IMR-90 (cell line): ENCODE measurements around the gene MAT2B. TPM values are rescaled to one million over a fixed set of nuclear protein-coding genes. Genes with fewer than 3 reads are reported as not detected.

Source experiments
- ATAC-seq: fragments of 200-7000 bp; cut with Tn5 transposase; 2 replicates; pipeline ENCODE4 v1.9.1; 2020; ENCODE audit warnings: low read depth, mild to moderate bottlenecking, moderate library complexity
- BruUV-seq: library from RNA; stranded (reverse); fragments of 400-500 nt; replicated peaks from 2 replicates; lab custom pipeline; 2021; lab: Mats Ljungman, UMichigan
- CTCF ChIA-PET: fragments of 300-600 bp; formaldehyde crosslinking; extraction: SDS; loops from one replicate; lab custom pipeline; 2021; ENCODE audit warnings: antibody characterized with exemption; lab: Yijun Ruan, JAX
- POLR2A ChIA-PET: fragments of 300-600 bp; sonication (Branson Sonifier 250); formaldehyde crosslinking; loops from one replicate; lab custom pipeline; 2022; ENCODE audit warnings: antibody characterized with exemption; ENCODE audit not compliant: unreplicated experiment; lab: Charles Lee
- DNase-seq: peaks from one replicate; pipeline ENCODE4 v3.0.0; 2013
- H2AFZ ChIP-seq: replicated peaks from 2 replicates; pipeline ENCODE3; 2013; ENCODE audit warnings: low read length, mild to moderate bottlenecking; ENCODE audit not compliant: poor library complexity
- H2AK5ac ChIP-seq: 2 replicates; pipeline ENCODE4 v1.6.1; 2013; ENCODE audit warnings: low read depth, low read length, inconsistent platforms
- H2AK9ac ChIP-seq: replicated peaks from 2 replicates; pipeline ENCODE3; 2013; ENCODE audit warnings: mild to moderate bottlenecking, low read depth, low read length, moderate library complexity; ENCODE audit not compliant: poor library complexity
- H2BK120ac ChIP-seq: 2 replicates; pipeline ENCODE4 v1.6.1; 2013; ENCODE audit warnings: low read depth, low read length, inconsistent platforms
- H2BK15ac ChIP-seq: 3 replicates; pipeline ENCODE4 v1.6.1; 2013; ENCODE audit warnings: low read depth, low read length, inconsistent platforms
- H2BK20ac ChIP-seq: 2 replicates; pipeline ENCODE4 v1.6.1; 2013; ENCODE audit warnings: low read depth, mild to moderate bottlenecking, inconsistent platforms, low read length, moderate library complexity
- H2BK5ac ChIP-seq: 2 replicates; pipeline ENCODE4 v1.6.1; 2013; ENCODE audit warnings: mild to moderate bottlenecking, low read depth, low read length, inconsistent platforms; ENCODE audit not compliant: poor library complexity, severe bottlenecking
- H3K14ac ChIP-seq: replicated peaks from 2 replicates; pipeline ENCODE4 v1.6.1; 2013; ENCODE audit warnings: low read depth, low read length, inconsistent platforms
- H3K18ac ChIP-seq: 2 replicates; pipeline ENCODE4 v1.6.1; 2013; ENCODE audit warnings: low read depth, low read length, control low read depth
- H3K23ac ChIP-seq: 2 replicates; pipeline ENCODE4 v1.6.1; 2013; ENCODE audit warnings: low read depth, low read length, inconsistent platforms
- H3K27ac ChIP-seq: 2 replicates; pipeline ENCODE4 v1.5.1; 2013; ENCODE audit warnings: mild to moderate bottlenecking, control low read depth, low read length; ENCODE audit not compliant: insufficient read depth
- H3K27me3 ChIP-seq: 2 replicates; pipeline ENCODE4 v1.6.1; 2013; ENCODE audit warnings: low read length; ENCODE audit not compliant: control insufficient read depth, insufficient read depth
- H3K36me3 ChIP-seq: 2 replicates; pipeline ENCODE4 v1.6.1; 2013; ENCODE audit warnings: low read length, mixed read lengths; ENCODE audit not compliant: control insufficient read depth, insufficient read depth
- H3K4ac ChIP-seq: 2 replicates; pipeline ENCODE4 v1.6.1; 2013; ENCODE audit warnings: low read depth, low read length, inconsistent platforms
- H3K4me1 ChIP-seq: 2 replicates; pipeline ENCODE4 v1.6.1; 2013; ENCODE audit warnings: low read length, mixed read lengths; ENCODE audit not compliant: control insufficient read depth, insufficient read depth
- H3K4me2 ChIP-seq: 2 replicates; pipeline ENCODE4 v1.6.1; 2013; ENCODE audit warnings: low read depth, mild to moderate bottlenecking, control low read depth, low read length, moderate library complexity
- H3K4me3 ChIP-seq: 2 replicates; pipeline ENCODE4 v1.5.1; 2013; ENCODE audit warnings: low read depth, mild to moderate bottlenecking, control low read depth, low read length, moderate library complexity; ENCODE audit not compliant: insufficient read depth
- H3K56ac ChIP-seq: 2 replicates; pipeline ENCODE4 v1.6.1; 2013; ENCODE audit warnings: low read length, inconsistent platforms; ENCODE audit not compliant: insufficient read depth; ENCODE audit errors: extremely low read depth
- H3K79me1 ChIP-seq, 2 experiments: 2 replicates each; pipeline ENCODE4 v1.6.1; 2013; ENCODE audit warnings: low read length in 2 of 2, inconsistent platforms in 1 of 2, low read depth in 1 of 2
- H3K9ac ChIP-seq: 2 replicates; pipeline ENCODE4 v1.6.1; 2013; ENCODE audit warnings: low read depth, low read length, control low read depth
- H3K9me1 ChIP-seq: 2 replicates; pipeline ENCODE4 v1.6.1; 2013; ENCODE audit warnings: low read length, inconsistent platforms; ENCODE audit not compliant: insufficient read depth
- H3K9me3 ChIP-seq: 2 replicates; pipeline ENCODE4 v1.6.1; 2013; ENCODE audit warnings: low read length; ENCODE audit not compliant: control insufficient read depth, insufficient read depth
- H4K20me1 ChIP-seq: 2 replicates; pipeline ENCODE4 v1.6.1; 2013; ENCODE audit warnings: low read length, inconsistent platforms; ENCODE audit not compliant: insufficient read depth
- H4K5ac ChIP-seq: 2 replicates; pipeline ENCODE4 v1.6.1; 2013; ENCODE audit warnings: mild to moderate bottlenecking, low read depth, low read length, control low read depth
- H4K8ac ChIP-seq, 2 experiments: 2 replicates each; pipeline ENCODE4 v1.6.1; 2013; ENCODE audit warnings: low read depth in 2 of 2, low read length in 2 of 2, control low read depth in 1 of 2, inconsistent platforms in 1 of 2
- H4K91ac ChIP-seq: 2 replicates; pipeline ENCODE4 v1.6.1; 2013; ENCODE audit warnings: low read depth, low read length, inconsistent platforms; ENCODE audit not compliant: insufficient read depth
- CEBPB ChIP-seq: IDR thresholded peaks from 2 replicates; pipeline ENCODE4 v1.6.1; 2012; ENCODE audit warnings: low read depth, low read length, improper control_type of control experiment
- CHD1 ChIP-seq: IDR thresholded peaks from 2 replicates; pipeline ENCODE4 v1.6.1; 2012; ENCODE audit warnings: low read depth, low read length, improper control_type of control experiment
- FOS ChIP-seq: fragments of 150-350 bp; IDR thresholded peaks from 2 replicates; pipeline ENCODE4 v1.6.1; 2016; ENCODE audit warnings: low read depth, low read length
- MAFK ChIP-seq: IDR thresholded peaks from 2 replicates; pipeline ENCODE4 v1.6.1; 2012; ENCODE audit warnings: low read depth, low read length, improper control_type of control experiment
- MXI1 ChIP-seq: IDR thresholded peaks from 2 replicates; pipeline ENCODE4 v1.6.1; 2012; ENCODE audit warnings: low read depth, mild to moderate bottlenecking, low read length, moderate library complexity, borderline replicate concordance
- POLR2A ChIP-seq: IDR thresholded peaks from 2 replicates; pipeline ENCODE4 v1.6.1; 2012; ENCODE audit warnings: mild to moderate bottlenecking, low read depth, low read length
- RFX5 ChIP-seq: IDR thresholded peaks from 2 replicates; pipeline ENCODE4 v1.8.0; 2012; ENCODE audit warnings: low read depth, mild to moderate bottlenecking, low read length, moderate library complexity
- WGBS, 2 experiments: methylation state at CpG; one replicate each; pipeline versions ENCODE4 v1.1.5 to v1.1.7; 2013; ENCODE audit warnings: missing lambda C conversion rate in 2 of 2; ENCODE audit not compliant: insufficient read length in 1 of 2; ENCODE audit errors: extremely low coverage in 2 of 2; 5-methylcytosine and 5-hydroxymethylcytosine counted together
- dilution Hi-C: fragments of 300-500 bp; cut with HindIII; formaldehyde crosslinking; loops from one replicate; pipeline ENCODE4 v1.14.3; 2018; ENCODE audit warnings: low sequenced_read_pairs; ENCODE audit not compliant: unreplicated experiment
- in situ Hi-C: fragments of 300-500 bp; cut with MboI; formaldehyde crosslinking; loops from 3 replicates; pipeline ENCODE4 v1.14.3; 2019; ENCODE audit warnings: low sequenced_read_pairs, inconsistent platforms, mixed read lengths
- intact Hi-C: fragments of 100-400 bp; cut with micrococcal nuclease; formaldehyde crosslinking; loops from 2 replicates; pipeline ENCODE4 v1.10.0; 2022
- polyA plus RNA-seq, 3 experiments: library from polyadenylated mRNA; depleted of rRNA; stranded (reverse); fragments of >200 nt; gene quantifications; 2 replicates each; pipeline ENCODE4 v1.2.3, GENCODE V29; 2012; ENCODE audit warnings: low replicate concordance in 1 of 3
- total RNA-seq: library from RNA; depleted of rRNA; stranded (reverse); fragments of >200 nt; gene quantifications from 2 replicates; pipeline ENCODE4 v1.2.3, GENCODE V29; 2012
- TF ChIP-seq, protein P1 (sequence below): conservative IDR thresholded peaks from 2 replicates; pipeline ENCODE4 v1.5.1; 2012; ENCODE audit warnings: mild to moderate bottlenecking, low read depth, low read length, improper control_type of control experiment
- TF ChIP-seq, protein P2 (sequence below): fragments of 150-350 bp; IDR thresholded peaks from 2 replicates; pipeline ENCODE4 v1.6.1; 2016; ENCODE audit warnings: low read depth, mild to moderate bottlenecking, low read length, moderate library complexity, borderline replicate concordance
- TF ChIP-seq, protein P3 (sequence below): fragments of 150-350 bp; IDR thresholded peaks from 2 replicates; pipeline ENCODE4 v1.6.1; 2017; ENCODE audit warnings: mild to moderate bottlenecking, antibody characterized with exemption, low read length, low read depth

Gene MAT2B
- total and polyA plus RNA-seq, 2 of the 4 experiments (the other 2 are of a cell fraction): 41.7 to 80.3 TPM

DNA sequence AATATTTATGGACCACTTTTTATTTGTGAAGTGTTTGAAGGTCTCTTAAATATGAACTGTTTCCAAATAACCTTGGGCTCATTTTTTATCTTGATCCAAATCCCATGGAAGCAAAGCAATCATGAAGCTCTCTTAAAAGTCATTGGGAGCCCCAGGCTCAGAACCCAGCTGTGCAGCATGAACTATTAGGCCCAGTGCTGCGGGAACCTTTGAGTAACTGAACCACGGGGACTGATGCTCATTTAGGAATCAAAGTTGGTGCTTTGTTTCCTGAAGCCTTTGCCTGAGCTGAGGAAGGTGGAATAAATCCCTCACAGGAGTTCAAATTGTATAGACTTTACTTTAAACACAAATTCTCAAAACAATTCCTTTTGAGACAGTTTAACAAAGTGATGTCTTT lies 27.8 kb downstream of the MAT2B start:
- dilution Hi-C loops: no loop called here

More for the DNA sequence above, 27.8 kb downstream of the MAT2B start:
- Histone ChIP-seq H3K4ac (no peak overlapping the region), H3K4me1 (no peaks in the 10 kb centered on the region), H2AFZ (no peak overlapping the region), H3K4me2 (no peak overlapping the region), H3K18ac (no peak overlapping the region), H2BK20ac (no peak overlapping the region), H4K91ac (no peak overlapping the region), H2BK5ac (no peak overlapping the region), H4K8ac (no peak overlapping the region), H3K23ac (no peak overlapping the region), H3K9me3 (no peaks in the 10 kb centered on the region), H3K36me3 (no peaks in the 10 kb centered on the region), H2BK15ac (no peak overlapping the region), H4K5ac (no peak overlapping the region), H3K4me3 (no peak overlapping the region), H3K79me1 (no peaks in the 10 kb centered on the region), H2AK5ac (no peak overlapping the region), H3K27me3 (no peaks in the 10 kb centered on the region), H3K27ac (no peak overlapping the region), H3K9me1 (no peaks in the 10 kb centered on the region), H3K56ac (no peak overlapping the region), H2BK120ac (no peak overlapping the region), H3K14ac (no peak overlapping the region), H4K20me1 (no peaks in the 10 kb centered on the region), H3K9ac (no peak overlapping the region), H2AK9ac (no peak overlapping the region)
- BruUV-seq: no TSS peak
- TF ChIP-seq, protein P1, sequence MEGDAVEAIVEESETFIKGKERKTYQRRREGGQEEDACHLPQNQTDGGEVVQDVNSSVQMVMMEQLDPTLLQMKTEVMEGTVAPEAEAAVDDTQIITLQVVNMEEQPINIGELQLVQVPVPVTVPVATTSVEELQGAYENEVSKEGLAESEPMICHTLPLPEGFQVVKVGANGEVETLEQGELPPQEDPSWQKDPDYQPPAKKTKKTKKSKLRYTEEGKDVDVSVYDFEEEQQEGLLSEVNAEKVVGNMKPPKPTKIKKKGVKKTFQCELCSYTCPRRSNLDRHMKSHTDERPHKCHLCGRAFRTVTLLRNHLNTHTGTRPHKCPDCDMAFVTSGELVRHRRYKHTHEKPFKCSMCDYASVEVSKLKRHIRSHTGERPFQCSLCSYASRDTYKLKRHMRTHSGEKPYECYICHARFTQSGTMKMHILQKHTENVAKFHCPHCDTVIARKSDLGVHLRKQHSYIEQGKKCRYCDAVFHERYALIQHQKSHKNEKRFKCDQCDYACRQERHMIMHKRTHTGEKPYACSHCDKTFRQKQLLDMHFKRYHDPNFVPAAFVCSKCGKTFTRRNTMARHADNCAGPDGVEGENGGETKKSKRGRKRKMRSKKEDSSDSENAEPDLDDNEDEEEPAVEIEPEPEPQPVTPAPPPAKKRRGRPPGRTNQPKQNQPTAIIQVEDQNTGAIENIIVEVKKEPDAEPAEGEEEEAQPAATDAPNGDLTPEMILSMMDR: no peak
- TF ChIP-seq RFX5: no peak
- TF ChIP-seq POLR2A: no peak
- no peak for TF ChIP-seq CHD1
- TF ChIP-seq, protein P2, sequence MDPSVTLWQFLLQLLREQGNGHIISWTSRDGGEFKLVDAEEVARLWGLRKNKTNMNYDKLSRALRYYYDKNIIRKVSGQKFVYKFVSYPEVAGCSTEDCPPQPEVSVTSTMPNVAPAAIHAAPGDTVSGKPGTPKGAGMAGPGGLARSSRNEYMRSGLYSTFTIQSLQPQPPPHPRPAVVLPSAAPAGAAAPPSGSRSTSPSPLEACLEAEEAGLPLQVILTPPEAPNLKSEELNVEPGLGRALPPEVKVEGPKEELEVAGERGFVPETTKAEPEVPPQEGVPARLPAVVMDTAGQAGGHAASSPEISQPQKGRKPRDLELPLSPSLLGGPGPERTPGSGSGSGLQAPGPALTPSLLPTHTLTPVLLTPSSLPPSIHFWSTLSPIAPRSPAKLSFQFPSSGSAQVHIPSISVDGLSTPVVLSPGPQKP: no peak
- no peak for TF ChIP-seq MAFK
- no peak for TF ChIP-seq MXI1
- TF ChIP-seq, protein P3, sequence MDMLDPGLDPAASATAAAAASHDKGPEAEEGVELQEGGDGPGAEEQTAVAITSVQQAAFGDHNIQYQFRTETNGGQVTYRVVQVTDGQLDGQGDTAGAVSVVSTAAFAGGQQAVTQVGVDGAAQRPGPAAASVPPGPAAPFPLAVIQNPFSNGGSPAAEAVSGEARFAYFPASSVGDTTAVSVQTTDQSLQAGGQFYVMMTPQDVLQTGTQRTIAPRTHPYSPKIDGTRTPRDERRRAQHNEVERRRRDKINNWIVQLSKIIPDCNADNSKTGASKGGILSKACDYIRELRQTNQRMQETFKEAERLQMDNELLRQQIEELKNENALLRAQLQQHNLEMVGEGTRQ: no peak
- TF ChIP-seq CEBPB: no peak
- TF ChIP-seq FOS: no peak
- CTCF ChIA-PET: no interaction called here
- in situ Hi-C loops: no loop called here
- WGBS, 2 experiments: no CpG with 5 or more reads among the region's 2 CpGs
- intact Hi-C loops: no loop called here
- ATAC-seq: no peak
- DNase-seq: no peak
- POLR2A ChIA-PET: no interaction called here
